Measurements from ENCODE around the gene UROC1.

- TF ChIP-seq SP1 (IDR thresholded peaks at IDR 0.05) (no peak), FOXM1 (IDR thresholded peaks at IDR 0.05; ENCODE audit: borderline replicate concordance) (no peak), NFRKB (IDR thresholded peaks at IDR 0.05) (no peak), BHLHE40 (IDR thresholded peaks at IDR 0.05; ENCODE audit: borderline replicate concordance) (no peak), LEF1 (IDR thresholded peaks at IDR 0.05; ENCODE audit: borderline replicate concordance) (no peak), ARNT (IDR thresholded peaks at IDR 0.05) (no peak), TARDBP (IDR thresholded peaks at IDR 0.05) (no peak), FOXK2 (IDR thresholded peaks at IDR 0.05) (no peak)
Observed at GRCh38 chr3:126477061-126477380, 40.6 kb downstream of the UROC1 start.
